HepG2 (cell line): Measurements from ENCODE around the gene ACP2. TPM values are rescaled to one million over a fixed set of nuclear protein-coding genes. Genes with fewer than 3 reads are reported as not detected.

Experiments
- ATF2 ChIP-seq: sonication (generic); formaldehyde crosslinking; IDR thresholded peaks from 2 replicates; pipeline ENCODE4 v1.4.0; 2020; ENCODE audit warnings: missing genetic modification reagents
- ELF3 ChIP-seq: IDR thresholded peaks from 2 replicates; pipeline ENCODE4 v1.6.1; 2016; ENCODE audit warnings: missing genetic modification reagents, missing compliant biosample characterization
- FOXA1 ChIP-seq, 2 experiments: fragments of 450-650 bp in 1 of 2; sonication (generic) in 1 of 2; formaldehyde crosslinking in 1 of 2; IDR thresholded peaks; 2 replicates each; pipeline versions ENCODE4 v1.4.0 to v1.6.1; 2016 to 2020; ENCODE audit warnings: missing genetic modification reagents in 1 of 2
- HOXA7 ChIP-seq: sonication (generic); formaldehyde crosslinking; IDR thresholded peaks from 2 replicates; pipeline ENCODE4 v1.8.1; 2022; ENCODE audit warnings: mild to moderate bottlenecking, missing genetic modification reagents, moderate library complexity
- JARID2 ChIP-seq: sonication (generic); formaldehyde crosslinking; IDR thresholded peaks from 2 replicates; pipeline ENCODE4 v1.8.1; 2023; ENCODE audit warnings: missing genetic modification reagents, inconsistent platforms; ENCODE audit not compliant: insufficient replicate concordance
- NFE2 ChIP-seq: sonication (generic); formaldehyde crosslinking; IDR thresholded peaks from 2 replicates; pipeline ENCODE4 v1.4.0; 2020; ENCODE audit warnings: missing genetic modification reagents
- NFE2L2 ChIP-seq: fragments of 150-350 bp; IDR thresholded peaks from 2 replicates; pipeline ENCODE4 v1.6.1; 2014; ENCODE audit warnings: low read length
- NFIB ChIP-seq: sonication (generic); formaldehyde crosslinking; IDR thresholded peaks from 2 replicates; pipeline ENCODE4 v1.9.0; 2021; ENCODE audit warnings: missing genetic modification reagents, mild to moderate bottlenecking, borderline replicate concordance
- POLR2AphosphoS5 ChIP-seq: IDR thresholded peaks from 2 replicates; pipeline ENCODE4 v1.6.1; 2012; ENCODE audit warnings: low read depth, low read length
- SIN3A ChIP-seq: IDR thresholded peaks from 2 replicates; pipeline ENCODE4 v1.6.1; 2011; ENCODE audit warnings: low read depth, mild to moderate bottlenecking, control low read depth, low read length, borderline replicate concordance
- SNRNP70 ChIP-seq: fragments of 200-400 bp; formaldehyde crosslinking; IDR thresholded peaks from 2 replicates; pipeline ENCODE4 v1.6.1; 2017; ENCODE audit warnings: mild to moderate bottlenecking, low read depth, low read length, moderate library complexity
- SOX13 ChIP-seq, 3 experiments: fragments of 450-650 bp in 1 of 3; sonication (generic) in 1 of 3; formaldehyde crosslinking in 1 of 3; IDR thresholded peaks in 2 of 3; conservative IDR thresholded peaks in 1 of 3; 2 replicates each; pipeline versions ENCODE4 v1.5.0 to v1.6.1; 2016 to 2020; ENCODE audit warnings: antibody characterized with exemption in 1 of 3, mild to moderate bottlenecking in 1 of 3, missing compliant biosample characterization in 1 of 3, missing genetic modification reagents in 1 of 3, moderate library complexity in 1 of 3
- ZBTB8A ChIP-seq: sonication (generic); formaldehyde crosslinking; IDR thresholded peaks from 2 replicates; pipeline ENCODE4 v1.4.0; 2020; ENCODE audit warnings: mild to moderate bottlenecking, low read depth, missing genetic modification reagents, borderline replicate concordance
- ZNF337 ChIP-seq: sonication (generic); formaldehyde crosslinking; IDR thresholded peaks from 2 replicates; pipeline ENCODE4 v1.5.1; 2020; ENCODE audit warnings: missing genetic modification reagents, low read depth, mild to moderate bottlenecking, borderline replicate concordance
- ZNF33B ChIP-seq: sonication (generic); formaldehyde crosslinking; IDR thresholded peaks from 2 replicates; pipeline ENCODE4 v1.5.1; 2020; ENCODE audit warnings: mild to moderate bottlenecking, missing genetic modification reagents
- ZNF350 ChIP-seq: sonication (generic); formaldehyde crosslinking; IDR thresholded peaks from 2 replicates; pipeline ENCODE4 v1.4.0; 2020; ENCODE audit warnings: mild to moderate bottlenecking, low read depth, missing genetic modification reagents, borderline replicate concordance
- ZNF431 ChIP-seq: sonication (generic); formaldehyde crosslinking; IDR thresholded peaks from 2 replicates; pipeline ENCODE4 v1.9.0; 2022; ENCODE audit warnings: missing genetic modification reagents, low read depth, mild to moderate bottlenecking, borderline replicate concordance
- ZNF580 ChIP-seq: IDR thresholded peaks from 2 replicates; pipeline ENCODE4 v1.6.1; 2016; ENCODE audit warnings: low read depth, borderline replicate concordance
- ZNF598 ChIP-seq: sonication (generic); formaldehyde crosslinking; IDR thresholded peaks from 2 replicates; pipeline ENCODE4 v1.5.1; 2020; ENCODE audit warnings: mild to moderate bottlenecking, missing genetic modification reagents, borderline replicate concordance
- ZNF687 ChIP-seq: sonication (generic); formaldehyde crosslinking; IDR thresholded peaks from 2 replicates; pipeline ENCODE4 v1.5.1; 2020; ENCODE audit warnings: mild to moderate bottlenecking, missing genetic modification reagents, moderate library complexity
- ZNF710 ChIP-seq: sonication (generic); formaldehyde crosslinking; IDR thresholded peaks from 2 replicates; pipeline ENCODE4 v1.5.0; 2020; ENCODE audit warnings: mild to moderate bottlenecking, missing genetic modification reagents, borderline replicate concordance
- ZSCAN25 ChIP-seq: sonication (generic); formaldehyde crosslinking; IDR thresholded peaks from 2 replicates; pipeline ENCODE4 v1.8.0; 2022; ENCODE audit warnings: mild to moderate bottlenecking, missing genetic modification reagents
- polyA plus RNA-seq, 8 experiments: library from polyadenylated mRNA; depleted of rRNA in 3 of 8; stranded (reverse) in 7 of 8; unstranded in 1 of 8; fragments of >200 nt; fragmentation: Illumina TruSeq in 4 of 8; extraction: Trizol in 4 of 8; gene quantifications; 2 replicates each; pipeline versions ENCODE4 v1.2.1 to v1.2.3, GENCODE V29; 2011 to 2016; ENCODE audit warnings: low read depth in 4 of 8, missing spikeins in 1 of 8, mixed read lengths in 1 of 8; ENCODE audit not compliant: insufficient read depth in 1 of 8
- total RNA-seq, 5 experiments: library from RNA; depleted of rRNA; stranded (reverse); fragments of >200 nt; fragmentation: Illumina TruSeq; extraction: Trizol; gene quantifications; 2 replicates each; pipeline ENCODE4 v1.2.3, GENCODE V29; 2016; ENCODE audit warnings: low read depth in 1 of 5

Gene ACP2
- total and polyA plus RNA-seq, 2 of the 13 experiments (the other 11 are each of a cell fraction or from before 2014, with no cell fraction given) = 17.7 to 20.2 TPM

GRCh38 chr11:47215366-47215910 is 33.2 kb downstream of the ACP2 start (continued):
- TF ChIP-seq ATF2 (CRISPR knock-in tag) (no peak), SNRNP70 (no peak), SIN3A (no peak), NFE2L2 (no peak), FOXA1 (IDR thresholded peaks at IDR 0.05) (no peak), FOXA1 (CRISPR knock-in tag; IDR thresholded peaks at IDR 0.05) (no peak), HOXA7 (no peak), JARID2 (CRISPR knock-in tag) (no peak), ZSCAN25 (CRISPR knock-in tag) (no peak), ELF3 (CRISPR knock-in tag) (no peak), ZBTB8A (no peak), POLR2AphosphoS5 (no peak), ZNF598 (CRISPR knock-in tag) (0 out of 2 replicates have a peak, but pooled peaks have one; percentile 16), ZNF337 (CRISPR knock-in tag) (no peak), ZNF431 (no peak), ZNF350 (CRISPR knock-in tag) (no peak), ZNF687 (peak; percentile 34; the same call in 1 of the 2 replicates), NFIB (CRISPR knock-in tag) (no peak), SOX13 (IDR thresholded peaks at IDR 0.05) (no peak), SOX13 (CRISPR knock-in tag; conservative IDR thresholded peaks at IDR 0.05 in 1 of 2, IDR thresholded peaks at IDR 0.05 in 1 of 2) (no peak), NFE2 (CRISPR knock-in tag) (0 out of 2 replicates have a peak, but pooled peaks have one; percentile 4), ZNF710 (no peak), ZNF33B (no peak), ZNF580 (CRISPR knock-in tag) (no peak)
